IMR-90 (cell line): Measurements from ENCODE around the gene DDN. TPM values are rescaled to one million over a fixed set of nuclear protein-coding genes. Genes with fewer than 3 reads are reported as not detected.

Source experiments
- ATAC-seq: fragments of 200-7000 bp; cut with Tn5 transposase; 2 replicates; pipeline ENCODE4 v1.9.1; 2020; ENCODE audit warnings: low read depth, mild to moderate bottlenecking, moderate library complexity
- BruUV-seq: library from RNA; stranded (reverse); fragments of 400-500 nt; replicated peaks from 2 replicates; lab custom pipeline; 2021; lab: Mats Ljungman, UMichigan
- CTCF ChIA-PET: fragments of 300-600 bp; formaldehyde crosslinking; extraction: SDS; loops from one replicate; lab custom pipeline; 2021; ENCODE audit warnings: antibody characterized with exemption; lab: Yijun Ruan, JAX
- POLR2A ChIA-PET: fragments of 300-600 bp; sonication (Branson Sonifier 250); formaldehyde crosslinking; loops from one replicate; lab custom pipeline; 2022; ENCODE audit warnings: antibody characterized with exemption; ENCODE audit not compliant: unreplicated experiment; lab: Charles Lee
- DNase-seq: peaks from one replicate; pipeline ENCODE4 v3.0.0; 2013
- H2AFZ ChIP-seq: replicated peaks from 2 replicates; pipeline ENCODE3; 2013; ENCODE audit warnings: low read length, mild to moderate bottlenecking; ENCODE audit not compliant: poor library complexity
- H2AK5ac ChIP-seq: 2 replicates; pipeline ENCODE4 v1.6.1; 2013; ENCODE audit warnings: low read depth, low read length, inconsistent platforms
- H2AK9ac ChIP-seq: replicated peaks from 2 replicates; pipeline ENCODE3; 2013; ENCODE audit warnings: mild to moderate bottlenecking, low read depth, low read length, moderate library complexity; ENCODE audit not compliant: poor library complexity
- H2BK120ac ChIP-seq: 2 replicates; pipeline ENCODE4 v1.6.1; 2013; ENCODE audit warnings: low read depth, low read length, inconsistent platforms
- H2BK15ac ChIP-seq: 3 replicates; pipeline ENCODE4 v1.6.1; 2013; ENCODE audit warnings: low read depth, low read length, inconsistent platforms
- H2BK20ac ChIP-seq: 2 replicates; pipeline ENCODE4 v1.6.1; 2013; ENCODE audit warnings: low read depth, mild to moderate bottlenecking, inconsistent platforms, low read length, moderate library complexity
- H2BK5ac ChIP-seq: 2 replicates; pipeline ENCODE4 v1.6.1; 2013; ENCODE audit warnings: mild to moderate bottlenecking, low read depth, low read length, inconsistent platforms; ENCODE audit not compliant: poor library complexity, severe bottlenecking
- H3K14ac ChIP-seq: replicated peaks from 2 replicates; pipeline ENCODE4 v1.6.1; 2013; ENCODE audit warnings: low read depth, low read length, inconsistent platforms
- H3K18ac ChIP-seq: 2 replicates; pipeline ENCODE4 v1.6.1; 2013; ENCODE audit warnings: low read depth, low read length, control low read depth
- H3K23ac ChIP-seq: 2 replicates; pipeline ENCODE4 v1.6.1; 2013; ENCODE audit warnings: low read depth, low read length, inconsistent platforms
- H3K27ac ChIP-seq: 2 replicates; pipeline ENCODE4 v1.5.1; 2013; ENCODE audit warnings: mild to moderate bottlenecking, control low read depth, low read length; ENCODE audit not compliant: insufficient read depth
- H3K27me3 ChIP-seq: 2 replicates; pipeline ENCODE4 v1.6.1; 2013; ENCODE audit warnings: low read length; ENCODE audit not compliant: control insufficient read depth, insufficient read depth
- H3K36me3 ChIP-seq: 2 replicates; pipeline ENCODE4 v1.6.1; 2013; ENCODE audit warnings: low read length, mixed read lengths; ENCODE audit not compliant: control insufficient read depth, insufficient read depth
- H3K4ac ChIP-seq: 2 replicates; pipeline ENCODE4 v1.6.1; 2013; ENCODE audit warnings: low read depth, low read length, inconsistent platforms
- H3K4me1 ChIP-seq: 2 replicates; pipeline ENCODE4 v1.6.1; 2013; ENCODE audit warnings: low read length, mixed read lengths; ENCODE audit not compliant: control insufficient read depth, insufficient read depth
- H3K4me2 ChIP-seq: 2 replicates; pipeline ENCODE4 v1.6.1; 2013; ENCODE audit warnings: low read depth, mild to moderate bottlenecking, control low read depth, low read length, moderate library complexity
- H3K4me3 ChIP-seq: 2 replicates; pipeline ENCODE4 v1.5.1; 2013; ENCODE audit warnings: low read depth, mild to moderate bottlenecking, control low read depth, low read length, moderate library complexity; ENCODE audit not compliant: insufficient read depth
- H3K56ac ChIP-seq: 2 replicates; pipeline ENCODE4 v1.6.1; 2013; ENCODE audit warnings: low read length, inconsistent platforms; ENCODE audit not compliant: insufficient read depth; ENCODE audit errors: extremely low read depth
- H3K79me1 ChIP-seq, 2 experiments: 2 replicates each; pipeline ENCODE4 v1.6.1; 2013; ENCODE audit warnings: low read length in 2 of 2, inconsistent platforms in 1 of 2, low read depth in 1 of 2
- H3K9ac ChIP-seq: 2 replicates; pipeline ENCODE4 v1.6.1; 2013; ENCODE audit warnings: low read depth, low read length, control low read depth
- H3K9me1 ChIP-seq: 2 replicates; pipeline ENCODE4 v1.6.1; 2013; ENCODE audit warnings: low read length, inconsistent platforms; ENCODE audit not compliant: insufficient read depth
- H3K9me3 ChIP-seq: 2 replicates; pipeline ENCODE4 v1.6.1; 2013; ENCODE audit warnings: low read length; ENCODE audit not compliant: control insufficient read depth, insufficient read depth
- H4K20me1 ChIP-seq: 2 replicates; pipeline ENCODE4 v1.6.1; 2013; ENCODE audit warnings: low read length, inconsistent platforms; ENCODE audit not compliant: insufficient read depth
- H4K5ac ChIP-seq: 2 replicates; pipeline ENCODE4 v1.6.1; 2013; ENCODE audit warnings: mild to moderate bottlenecking, low read depth, low read length, control low read depth
- H4K8ac ChIP-seq, 2 experiments: 2 replicates each; pipeline ENCODE4 v1.6.1; 2013; ENCODE audit warnings: low read depth in 2 of 2, low read length in 2 of 2, control low read depth in 1 of 2, inconsistent platforms in 1 of 2
- H4K91ac ChIP-seq: 2 replicates; pipeline ENCODE4 v1.6.1; 2013; ENCODE audit warnings: low read depth, low read length, inconsistent platforms; ENCODE audit not compliant: insufficient read depth
- BHLHE40 ChIP-seq: fragments of 150-350 bp; IDR thresholded peaks from 2 replicates; pipeline ENCODE4 v1.6.1; 2016; ENCODE audit warnings: mild to moderate bottlenecking, low read depth, low read length
- CEBPB ChIP-seq: IDR thresholded peaks from 2 replicates; pipeline ENCODE4 v1.6.1; 2012; ENCODE audit warnings: low read depth, low read length, improper control_type of control experiment
- CHD1 ChIP-seq: IDR thresholded peaks from 2 replicates; pipeline ENCODE4 v1.6.1; 2012; ENCODE audit warnings: low read depth, low read length, improper control_type of control experiment
- CTCF ChIP-seq: conservative IDR thresholded peaks from 2 replicates; pipeline ENCODE4 v1.5.1; 2012; ENCODE audit warnings: mild to moderate bottlenecking, low read depth, low read length, improper control_type of control experiment
- FOS ChIP-seq: fragments of 150-350 bp; IDR thresholded peaks from 2 replicates; pipeline ENCODE4 v1.6.1; 2016; ENCODE audit warnings: low read depth, low read length
- MAFK ChIP-seq: IDR thresholded peaks from 2 replicates; pipeline ENCODE4 v1.6.1; 2012; ENCODE audit warnings: low read depth, low read length, improper control_type of control experiment
- MAZ ChIP-seq: IDR thresholded peaks from 2 replicates; pipeline ENCODE4 v1.6.1; 2012; ENCODE audit warnings: low read depth, mild to moderate bottlenecking, low read length, improper control_type of control experiment, moderate library complexity, borderline replicate concordance
- MXI1 ChIP-seq: IDR thresholded peaks from 2 replicates; pipeline ENCODE4 v1.6.1; 2012; ENCODE audit warnings: low read depth, mild to moderate bottlenecking, low read length, moderate library complexity, borderline replicate concordance
- NFE2L2 ChIP-seq: fragments of 150-350 bp; IDR thresholded peaks from 2 replicates; pipeline ENCODE4 v1.6.1; 2016; ENCODE audit warnings: low read depth, mild to moderate bottlenecking, low read length
- POLR2A ChIP-seq: IDR thresholded peaks from 2 replicates; pipeline ENCODE4 v1.6.1; 2012; ENCODE audit warnings: mild to moderate bottlenecking, low read depth, low read length
- RAD21 ChIP-seq: IDR thresholded peaks from 2 replicates; pipeline ENCODE4 v1.6.1; 2012; ENCODE audit warnings: low read length, improper control_type of control experiment
- RCOR1 ChIP-seq: IDR thresholded peaks from 2 replicates; pipeline ENCODE4 v1.6.1; 2012; ENCODE audit warnings: mild to moderate bottlenecking, low read length, improper control_type of control experiment; ENCODE audit not compliant: insufficient replicate concordance
- RFX5 ChIP-seq: IDR thresholded peaks from 2 replicates; pipeline ENCODE4 v1.8.0; 2012; ENCODE audit warnings: low read depth, mild to moderate bottlenecking, low read length, moderate library complexity
- SMC3 ChIP-seq: fragments of 150-350 bp; IDR thresholded peaks from 2 replicates; pipeline ENCODE4 v1.6.1; 2016; ENCODE audit warnings: low read depth, mild to moderate bottlenecking, antibody characterized with exemption, low read length, moderate library complexity
- WGBS, 2 experiments: methylation state at CpG; one replicate each; pipeline versions ENCODE4 v1.1.5 to v1.1.7; 2013; ENCODE audit warnings: missing lambda C conversion rate in 2 of 2; ENCODE audit not compliant: insufficient read length in 1 of 2; ENCODE audit errors: extremely low coverage in 2 of 2; 5-methylcytosine and 5-hydroxymethylcytosine counted together
- dilution Hi-C: fragments of 300-500 bp; cut with HindIII; formaldehyde crosslinking; loops from one replicate; pipeline ENCODE4 v1.14.3; 2018; ENCODE audit warnings: low sequenced_read_pairs; ENCODE audit not compliant: unreplicated experiment
- in situ Hi-C: fragments of 300-500 bp; cut with MboI; formaldehyde crosslinking; loops from 3 replicates; pipeline ENCODE4 v1.14.3; 2019; ENCODE audit warnings: low sequenced_read_pairs, inconsistent platforms, mixed read lengths
- intact Hi-C: fragments of 100-400 bp; cut with micrococcal nuclease; formaldehyde crosslinking; loops from 2 replicates; pipeline ENCODE4 v1.10.0; 2022
- polyA plus RNA-seq, 3 experiments: library from polyadenylated mRNA; depleted of rRNA; stranded (reverse); fragments of >200 nt; gene quantifications; 2 replicates each; pipeline ENCODE4 v1.2.3, GENCODE V29; 2012; ENCODE audit warnings: low replicate concordance in 1 of 3
- total RNA-seq: library from RNA; depleted of rRNA; stranded (reverse); fragments of >200 nt; gene quantifications from 2 replicates; pipeline ENCODE4 v1.2.3, GENCODE V29; 2012
- TF ChIP-seq, protein P1 (sequence below): fragments of 150-350 bp; IDR thresholded peaks from 2 replicates; pipeline ENCODE4 v1.6.1; 2016; ENCODE audit warnings: low read depth, mild to moderate bottlenecking, low read length, moderate library complexity, borderline replicate concordance
- TF ChIP-seq, protein P2 (sequence below): fragments of 150-350 bp; IDR thresholded peaks from 2 replicates; pipeline ENCODE4 v1.6.1; 2017; ENCODE audit warnings: mild to moderate bottlenecking, antibody characterized with exemption, low read length, low read depth

The DDN gene
- total and polyA plus RNA-seq, 2 of the 4 experiments (the other 2 are of a cell fraction): 0.18 to 0.21 TPM

GRCh38 chr12:48960834-48961233 lies 38.3 kb downstream of the DDN start:
- Histone ChIP-seq H3K4me1 (0 out of 2 replicates have a peak, but pooled peaks cover 1% of the 10 kb centered on the region), H2BK5ac (no peak overlapping the region), H3K56ac (no peak overlapping the region), H3K79me1 (peaks cover 4 to 14% of the 10 kb centered on the region in 2 experiments), H4K8ac (no peak overlapping the region), H3K14ac (no peak overlapping the region), H4K5ac (no peak overlapping the region), H3K27ac (no peak overlapping the region), H2AK9ac (no peak overlapping the region), H4K91ac (no peak overlapping the region), H2BK15ac (no peak overlapping the region), H3K27me3 (peaks cover 20% of the 10 kb centered on the region), H3K9ac (no peak overlapping the region), H2AFZ (no peak overlapping the region), H3K23ac (no peak overlapping the region), H4K20me1 (peaks cover 8% of the 10 kb centered on the region), H2AK5ac (no peak overlapping the region), H3K18ac (no peak overlapping the region), H3K4me2 (no peak overlapping the region), H2BK120ac (no peak overlapping the region), H2BK20ac (no peak overlapping the region), H3K4ac (no peak overlapping the region), H3K9me3 (no peaks in the 10 kb centered on the region), H3K4me3 (no peak overlapping the region), H3K36me3 (no peaks in the 10 kb centered on the region), H3K9me1 (peaks cover 4% of the 10 kb centered on the region)
- CTCF ChIA-PET: no interaction called here
- dilution Hi-C loops: no loop called here
- no peak for TF ChIP-seq MAZ
- no peak for TF ChIP-seq RAD21
- no peak for TF ChIP-seq RFX5
- TF ChIP-seq BHLHE40: no peak
- TF ChIP-seq CEBPB: no peak
- TF ChIP-seq NFE2L2: no peak
- TF ChIP-seq RCOR1: no peak
- TF ChIP-seq, protein P1, sequence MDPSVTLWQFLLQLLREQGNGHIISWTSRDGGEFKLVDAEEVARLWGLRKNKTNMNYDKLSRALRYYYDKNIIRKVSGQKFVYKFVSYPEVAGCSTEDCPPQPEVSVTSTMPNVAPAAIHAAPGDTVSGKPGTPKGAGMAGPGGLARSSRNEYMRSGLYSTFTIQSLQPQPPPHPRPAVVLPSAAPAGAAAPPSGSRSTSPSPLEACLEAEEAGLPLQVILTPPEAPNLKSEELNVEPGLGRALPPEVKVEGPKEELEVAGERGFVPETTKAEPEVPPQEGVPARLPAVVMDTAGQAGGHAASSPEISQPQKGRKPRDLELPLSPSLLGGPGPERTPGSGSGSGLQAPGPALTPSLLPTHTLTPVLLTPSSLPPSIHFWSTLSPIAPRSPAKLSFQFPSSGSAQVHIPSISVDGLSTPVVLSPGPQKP: no peak
- no peak for TF ChIP-seq SMC3
- TF ChIP-seq MXI1: no peak
- TF ChIP-seq POLR2A: no peak
- TF ChIP-seq, protein P2, sequence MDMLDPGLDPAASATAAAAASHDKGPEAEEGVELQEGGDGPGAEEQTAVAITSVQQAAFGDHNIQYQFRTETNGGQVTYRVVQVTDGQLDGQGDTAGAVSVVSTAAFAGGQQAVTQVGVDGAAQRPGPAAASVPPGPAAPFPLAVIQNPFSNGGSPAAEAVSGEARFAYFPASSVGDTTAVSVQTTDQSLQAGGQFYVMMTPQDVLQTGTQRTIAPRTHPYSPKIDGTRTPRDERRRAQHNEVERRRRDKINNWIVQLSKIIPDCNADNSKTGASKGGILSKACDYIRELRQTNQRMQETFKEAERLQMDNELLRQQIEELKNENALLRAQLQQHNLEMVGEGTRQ: no peak
- TF ChIP-seq CHD1: no peak
- no peak for TF ChIP-seq FOS
- no peak for TF ChIP-seq CTCF
- no peak for TF ChIP-seq MAFK
- ATAC-seq (no peak), DNase-seq (no peak)
- no TSS peak for BruUV-seq
- in situ Hi-C loops: no loop called here
- POLR2A ChIA-PET: no interaction called here
- intact Hi-C loops: no loop called here
- WGBS, 2 experiments: no CpG with 5 or more reads among the region's 3 CpGs
